GM19328 (cell line): Measurements from ENCODE around the gene GNS.

Experiments used
- ATAC-seq: cut with Tn5 transposase; IDR thresholded peaks from one replicate; pipeline ENCODE4 v1.9.1; 2021; ENCODE audit warnings: mild to moderate bottlenecking, moderate library complexity; ENCODE audit not compliant: unreplicated experiment

GNS gene

DNA sequence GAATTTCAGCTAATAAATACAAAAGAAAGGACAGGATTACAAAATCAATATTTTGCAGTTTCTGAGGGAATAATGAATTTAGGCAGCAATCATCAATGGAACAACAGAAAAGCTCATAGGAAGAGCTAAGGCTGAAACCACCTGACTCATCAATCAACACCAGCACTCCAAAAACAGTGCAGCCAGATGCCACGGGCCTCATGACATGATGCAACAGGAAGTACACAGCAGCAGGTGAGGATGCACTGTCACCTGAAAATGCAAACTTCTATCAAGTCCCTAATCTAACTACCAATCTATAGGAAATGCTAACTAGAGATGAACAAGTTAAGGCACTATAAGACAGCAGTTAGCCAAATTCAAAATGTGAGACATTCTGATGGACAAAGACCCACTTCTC is 21.7 kb downstream of the GNS start:
- no peak for ATAC-seq

DNA sequence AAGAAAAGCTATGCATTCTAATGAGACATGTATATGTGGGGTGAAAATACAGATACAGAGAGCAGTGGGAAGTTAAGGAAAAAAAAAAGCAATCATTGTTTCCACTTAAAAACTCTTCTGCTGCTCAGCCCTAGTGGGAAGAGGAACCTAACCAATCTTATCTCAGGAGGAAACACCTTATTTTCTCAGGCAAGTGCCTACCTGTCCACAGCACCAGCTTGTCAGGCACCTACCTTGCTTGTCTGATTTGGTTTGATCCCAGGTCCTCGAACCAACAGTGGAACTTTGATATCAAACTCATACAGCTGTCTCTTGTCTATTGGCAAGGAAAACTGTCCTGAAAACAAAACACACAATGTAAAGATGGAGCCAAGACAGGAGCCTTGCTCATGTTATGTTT is 22.4 kb downstream of the GNS start:
- no peak for ATAC-seq

DNA sequence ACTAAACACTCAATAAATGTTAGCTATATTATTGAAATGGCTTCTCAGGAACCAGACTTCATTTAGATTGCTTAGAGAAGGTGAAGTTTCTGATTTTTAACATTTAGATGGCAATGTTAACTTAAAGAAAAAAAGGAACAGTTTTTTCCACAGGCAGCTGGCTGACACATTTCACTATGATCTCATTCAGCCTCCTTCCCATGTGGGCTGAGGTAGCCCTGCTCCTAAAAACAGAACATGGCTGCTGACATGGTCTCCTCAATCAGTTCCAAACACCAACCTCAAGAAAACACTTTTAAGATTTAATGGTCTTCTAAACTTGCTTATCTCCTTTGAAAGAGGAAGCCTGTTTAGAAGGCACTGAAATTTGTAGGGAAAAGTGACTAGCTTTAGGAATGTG is 23.8 kb downstream of the GNS start:
- no peak for ATAC-seq

GRCh38 chr12:64733857-64734256 is 25.3 kb downstream of the GNS start:
- no peak for ATAC-seq

DNA sequence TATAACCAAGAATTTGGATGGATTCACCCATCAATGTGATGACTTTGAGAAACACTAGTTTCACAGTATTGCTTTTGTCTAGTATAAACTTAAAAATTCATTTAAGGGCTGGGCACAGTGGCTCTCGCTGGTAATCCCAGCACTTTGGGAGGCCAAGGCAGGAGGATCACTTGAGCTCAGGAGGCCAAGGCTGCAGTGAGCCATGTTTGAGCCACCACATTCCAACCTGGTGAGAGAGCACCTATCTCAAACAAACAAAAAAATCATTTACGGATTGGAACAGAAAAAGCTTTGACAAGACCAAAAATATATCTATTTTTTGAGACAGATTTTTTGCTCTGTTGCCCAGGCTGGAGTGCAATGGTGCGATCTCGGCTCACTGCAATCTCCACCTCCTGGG is 27.5 kb downstream of the GNS start:
- ATAC-seq: no peak

DNA sequence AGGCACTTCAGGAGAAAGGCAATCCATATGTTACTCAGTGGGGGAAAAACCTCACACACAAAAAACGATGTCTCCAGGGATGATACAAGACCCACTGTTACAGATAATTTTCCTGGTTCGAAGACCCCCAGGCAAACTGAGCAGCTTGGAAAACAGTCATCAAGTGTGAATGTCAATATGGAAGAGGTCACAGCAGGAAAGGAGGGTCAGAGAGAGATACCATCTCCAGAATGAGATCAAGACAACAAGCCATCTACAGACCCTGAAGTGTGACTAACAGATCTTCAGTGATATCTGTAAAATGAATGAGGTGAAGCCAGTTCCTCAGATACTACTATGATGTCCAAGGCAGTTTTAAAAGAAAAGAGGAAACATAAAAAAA is 28.6 kb downstream of the GNS start:
- no peak for ATAC-seq

- no peak for ATAC-seq
These were observed 29.2 kb downstream of the GNS start for GRCh38 chr12:64729909-64730587.

DNA sequence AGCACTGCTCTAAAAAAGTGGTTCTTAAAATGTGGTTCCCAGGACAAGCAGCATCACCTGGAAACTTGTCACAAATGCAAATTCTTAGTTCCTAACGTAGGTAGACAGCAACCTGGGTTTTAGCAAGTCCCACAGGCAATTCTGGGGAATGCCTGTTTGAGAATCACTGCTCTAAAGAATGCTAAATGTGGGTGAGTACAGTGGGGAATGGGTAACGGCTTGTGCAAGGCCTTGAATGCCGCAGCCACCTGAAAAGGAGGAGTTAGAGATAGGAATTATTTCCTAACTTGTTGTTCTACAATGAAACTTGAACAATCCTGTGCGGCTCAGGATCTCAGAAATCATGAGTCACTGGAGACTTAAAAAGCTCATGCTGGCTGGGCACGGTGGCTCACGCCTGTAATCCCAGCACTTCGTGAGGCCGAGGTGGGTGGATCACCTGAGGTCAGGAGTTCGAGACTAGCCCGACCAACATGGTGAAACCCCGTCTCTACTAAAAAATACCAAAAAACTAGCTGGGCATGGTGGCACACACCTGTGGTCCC is 34.9 kb downstream of the GNS start:
- ATAC-seq: no peak

GRCh38 chr12:64723630-64724029 is 35.6 kb downstream of the GNS start:
- ATAC-seq: no peak

DNA sequence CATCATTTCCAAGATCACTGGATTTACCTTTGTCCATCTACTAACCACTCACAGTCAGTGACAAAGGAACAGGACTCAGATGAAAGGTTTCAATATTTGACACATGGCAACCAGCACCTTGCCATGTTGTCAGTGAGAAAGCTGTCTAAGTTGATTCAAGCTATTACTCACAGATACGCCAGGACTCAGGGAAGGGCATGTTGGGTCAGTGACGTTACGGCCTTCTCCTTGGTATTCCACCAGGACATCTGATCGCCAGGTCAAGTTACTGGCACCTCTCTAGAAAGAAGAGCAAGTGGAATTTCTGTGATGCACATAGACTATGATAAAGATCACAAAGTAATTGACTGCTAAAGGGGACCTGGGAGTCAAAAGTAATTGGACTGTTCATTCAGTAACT is 36.4 kb downstream of the GNS start:
- no peak for ATAC-seq

- no peak for ATAC-seq
These were observed 38.3 kb downstream of the GNS start for GRCh38 chr12:64720884-64721283.

GRCh38 chr12:64718649-64719048 is 40.6 kb downstream of the GNS start:
- ATAC-seq: no peak

DNA sequence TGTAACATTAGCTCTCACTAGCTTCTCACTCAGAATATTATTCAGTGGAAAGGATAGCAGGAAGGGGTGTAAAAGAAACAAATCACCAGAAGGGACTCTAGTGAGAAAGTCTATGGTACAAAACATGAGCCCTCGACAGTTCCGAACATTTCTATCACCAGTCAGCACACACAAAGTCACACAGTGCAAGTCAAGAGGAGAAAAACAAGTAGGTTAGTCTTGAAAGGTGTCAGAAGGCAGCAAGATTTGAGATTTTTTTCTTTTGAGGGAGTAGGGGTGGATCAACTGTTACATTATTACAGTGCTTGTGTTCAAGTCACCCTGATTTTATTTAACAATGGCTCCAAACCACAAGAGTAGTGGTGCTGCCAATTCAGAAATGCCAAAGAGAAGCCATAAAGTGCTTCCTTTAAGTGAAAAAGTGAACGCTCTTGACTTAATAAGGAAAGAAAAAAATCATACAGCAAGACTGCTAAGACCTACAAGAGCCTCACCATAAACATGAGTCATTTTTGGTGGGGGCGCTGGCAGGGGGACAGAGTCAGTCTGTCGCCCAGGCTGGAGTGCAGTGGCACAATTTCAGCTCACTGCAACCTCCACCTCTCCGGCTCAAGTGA is 42.3 kb downstream of the GNS start:
- ATAC-seq: no peak

GRCh38 chr12:64716371-64716770 is 42.8 kb downstream of the GNS start:
- no peak for ATAC-seq

- peak; percentile 52 for ATAC-seq
These were observed 44.6 kb downstream of the GNS start for GRCh38 chr12:64714551-64714968.

DNA sequence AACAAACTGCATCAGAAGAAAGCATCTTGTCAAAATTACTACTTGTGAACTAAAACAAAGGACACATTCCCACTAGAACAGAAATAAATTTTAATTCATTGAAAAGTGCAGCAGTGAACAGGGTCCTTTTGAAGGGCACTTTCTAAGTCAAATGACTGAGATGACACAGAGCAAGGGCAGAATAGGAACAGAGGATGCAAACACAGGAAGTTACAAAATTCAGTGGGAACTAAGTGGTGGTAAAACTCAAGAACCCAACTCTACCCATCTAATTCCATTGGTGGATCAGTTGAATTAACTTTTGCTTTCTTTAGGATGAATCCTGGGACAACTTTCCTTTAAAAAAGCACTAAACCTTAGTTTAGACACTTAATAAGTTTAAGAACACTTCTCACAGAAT is 45.8 kb downstream of the GNS start:
- no peak for ATAC-seq

- ATAC-seq: no peak
These were observed 49.8 kb downstream of the GNS start for GRCh38 chr12:64709429-64709828.

DNA sequence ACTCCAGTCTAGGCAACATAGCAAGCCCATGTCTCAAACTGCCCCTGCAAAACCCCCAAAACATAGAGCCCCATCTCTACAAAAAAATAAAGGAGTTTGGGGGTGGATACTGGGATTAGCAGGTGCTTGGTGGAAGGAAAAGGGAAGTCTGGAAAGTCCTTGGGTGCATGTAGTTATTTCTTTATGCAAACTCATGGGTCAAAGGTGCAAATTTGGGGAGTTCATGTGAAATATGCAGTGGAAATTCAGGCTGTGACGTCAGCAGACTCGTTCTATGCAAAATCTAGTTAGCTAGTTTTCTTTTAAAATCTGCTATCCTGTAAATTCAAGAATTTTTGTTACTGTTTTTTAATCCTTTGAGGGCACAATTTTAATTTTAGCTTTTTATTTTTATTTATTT is 51.3 kb downstream of the GNS start:
- no peak for ATAC-seq

- no peak for ATAC-seq
These were observed 51.8 kb downstream of the GNS start for GRCh38 chr12:64707362-64707761.

- no peak for ATAC-seq
These were observed 52.3 kb downstream of the GNS start for GRCh38 chr12:64706857-64707256.

DNA sequence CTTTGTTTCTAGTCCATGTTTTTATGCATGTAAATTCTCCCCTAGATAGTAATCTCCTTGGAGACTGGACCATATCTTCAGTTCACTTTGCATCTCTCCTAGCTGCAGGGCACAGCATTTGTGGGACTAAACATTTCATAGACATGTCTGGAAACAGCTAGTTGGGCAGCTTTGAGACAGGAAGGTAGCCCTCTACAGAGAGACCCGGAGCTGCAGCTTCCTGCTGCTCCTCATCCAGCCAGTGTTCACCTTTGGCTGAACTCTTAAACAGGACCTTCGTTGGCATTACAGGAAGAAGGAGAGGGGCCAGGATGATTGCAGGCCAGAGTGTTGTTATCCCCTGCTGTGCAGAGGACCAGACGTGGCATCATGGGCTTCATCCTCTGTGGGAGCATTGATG is 52.9 kb downstream of the GNS start:
- ATAC-seq: no peak

GRCh38 chr12:64701283-64701682 is 57.9 kb downstream of the GNS start:
- no peak for ATAC-seq

DNA sequence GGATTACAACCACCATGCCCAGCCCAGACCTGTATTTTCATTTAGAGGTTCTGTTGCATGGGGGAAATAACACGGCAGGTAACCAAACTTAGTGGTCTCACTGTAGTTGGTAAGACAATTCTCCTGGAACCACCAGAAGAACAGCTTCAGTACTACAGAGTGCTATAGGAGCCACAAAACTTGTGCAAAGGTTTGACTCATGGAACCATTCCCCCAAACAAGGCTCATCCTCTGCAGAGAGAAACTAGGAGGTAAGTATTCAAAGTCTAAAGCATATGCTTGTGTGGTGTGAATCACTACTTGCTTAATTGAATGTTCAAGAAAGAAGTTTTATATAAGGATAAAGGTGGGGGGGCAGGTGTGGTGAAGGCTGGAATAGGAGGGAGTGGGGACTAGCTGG is 58.7 kb downstream of the GNS start:
- ATAC-seq: no peak
